GM03348 (cell line): Measurements from ENCODE around the gene CALCB.

Experiments
- DNase-seq: peaks from one replicate; pipeline ENCODE4 v3.0.0; 2012; ENCODE audit warnings: low spot score

The CALCB gene

GRCh38 chr11:15074206-15075161, 1.1 kb downstream of the CALCB start:
- peak; percentile 65 for DNase-seq

GRCh38 chr11:15075162-15075526, 1.8 kb downstream of the CALCB start:
- no peak for DNase-seq

- DNase-seq, result no peak
These were observed 17.8 kb downstream of the CALCB start for GRCh38 chr11:15091175-15091574.

- no peak for DNase-seq
These were observed 18.2 kb downstream of the CALCB start for GRCh38 chr11:15091625-15092024.

GRCh38 chr11:15093432-15093831, 20.0 kb downstream of the CALCB start:
- no peak for DNase-seq

- DNase-seq, result no peak
These were observed 22.4 kb downstream of the CALCB start for GRCh38 chr11:15095736-15096228.

- no peak for DNase-seq
These were observed 24.0 kb downstream of the CALCB start for GRCh38 chr11:15097411-15097810.

- DNase-seq, result no peak
These were observed 25.9 kb downstream of the CALCB start for GRCh38 chr11:15099267-15099666.

- peak; percentile 83 for DNase-seq
These were observed 27.8 kb downstream of the CALCB start for GRCh38 chr11:15101072-15101709.

GRCh38 chr11:15104166-15104565, 30.8 kb downstream of the CALCB start:
- no peak for DNase-seq

GRCh38 chr11:15106201-15106965, 33.0 kb downstream of the CALCB start:
- DNase-seq, result peak; percentile 44

GRCh38 chr11:15107730-15108515, 34.5 kb downstream of the CALCB start:
- DNase-seq, result peak; percentile 26

- DNase-seq, result no peak
These were observed 35.3 kb downstream of the CALCB start for GRCh38 chr11:15108592-15109130.

GRCh38 chr11:15109602-15110001, 36.2 kb downstream of the CALCB start:
- no peak for DNase-seq

- no peak for DNase-seq
These were observed 37.8 kb downstream of the CALCB start for GRCh38 chr11:15111215-15111614.

GRCh38 chr11:15112131-15112541, 38.7 kb downstream of the CALCB start:
- DNase-seq, result no peak

GRCh38 chr11:15113381-15113780, 40.0 kb downstream of the CALCB start:
- no peak for DNase-seq

GRCh38 chr11:15114501-15115475, 41.4 kb downstream of the CALCB start, which contains the start of gene INSC:
INSC (plus strand) TSS chr11:15114923; CDS start chr11:15149175, 34,252 bp downstream.
- DNase-seq, result peak; percentile 55

GRCh38 chr11:15115686-15116085, 42.3 kb downstream of the CALCB start:
- DNase-seq, result no peak

GRCh38 chr11:15117751-15118150, 44.4 kb downstream of the CALCB start:
- DNase-seq, result no peak
